AG20443 (cell line): ENCODE measurements around the gene KLK12.

Experiments used
- DNase-seq: peaks from one replicate; pipeline ENCODE4 v3.0.0; 2012; ENCODE audit warnings: low spot score, mixed read lengths

KLK12 gene

GRCh38 chr19:51047031-51047335 lies 12.2 kb upstream of the KLK12 start:
- DNase-seq = no peak

DNA sequence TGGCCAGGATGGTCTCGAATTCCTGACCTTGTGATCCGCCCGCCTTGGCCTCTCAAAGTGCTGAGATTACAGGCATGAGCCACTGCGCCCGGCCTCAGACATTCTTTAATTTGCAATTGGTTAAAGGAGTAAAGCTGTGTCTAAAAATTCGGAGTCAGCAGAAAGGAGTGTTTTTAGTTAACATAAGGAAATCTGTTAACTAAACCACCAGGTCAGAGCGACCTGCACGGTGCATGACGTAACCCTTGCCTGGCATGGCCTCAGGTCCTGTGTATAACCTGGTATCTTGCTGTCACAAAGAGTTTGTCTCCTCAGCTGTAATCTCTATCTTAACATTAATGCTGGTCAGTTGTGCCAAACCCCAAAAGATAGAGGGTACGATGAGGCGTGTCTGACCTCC lies 9.5 kb upstream of the KLK12 start:
- no peak for DNase-seq

- no peak for DNase-seq
These were observed 8.7 kb upstream of the KLK12 start for GRCh38 chr19:51043497-51043896.

GRCh38 chr19:51040151-51040550 lies 5.3 kb upstream of the KLK12 start:
- no peak for DNase-seq

DNA sequence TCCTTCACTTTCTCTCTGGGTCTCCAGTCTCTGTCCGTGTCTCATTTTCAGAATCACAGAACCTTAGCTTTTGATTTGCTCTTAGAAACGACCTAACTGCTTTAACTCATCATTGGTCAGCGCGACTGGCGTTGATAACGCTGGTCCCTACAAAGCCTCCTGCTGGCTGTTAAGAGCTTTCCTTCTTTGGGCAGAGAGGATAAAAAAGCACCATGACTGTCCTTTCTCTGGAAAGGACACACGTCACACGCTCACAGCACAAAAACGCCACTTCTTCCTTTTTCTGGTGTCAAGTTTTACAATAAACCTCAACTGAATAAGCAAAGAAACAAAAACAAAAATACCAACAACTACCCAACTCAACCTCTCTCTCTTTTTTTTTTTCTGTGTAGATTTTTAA lies 1.7 kb upstream of the KLK12 start:
- no peak for DNase-seq

DNA sequence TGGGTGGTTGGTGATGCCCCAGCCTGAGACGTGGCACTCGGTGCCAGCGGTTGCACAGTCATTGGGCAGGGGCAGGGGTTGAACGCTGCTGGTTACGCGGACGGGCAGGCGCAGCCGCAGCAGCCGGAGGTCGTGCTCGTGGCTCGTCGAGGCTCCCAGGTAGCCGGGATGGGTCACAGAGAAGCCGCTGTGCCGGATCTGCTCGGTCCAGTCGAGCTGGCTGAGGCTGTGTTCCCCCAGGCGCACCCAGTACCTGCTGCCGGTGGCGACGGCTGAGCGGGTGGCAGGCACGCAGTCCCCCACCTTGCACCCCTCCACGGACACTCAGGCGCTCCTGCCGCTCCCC lies 2.9 kb downstream of the KLK12 start:
- no peak for DNase-seq

DNA sequence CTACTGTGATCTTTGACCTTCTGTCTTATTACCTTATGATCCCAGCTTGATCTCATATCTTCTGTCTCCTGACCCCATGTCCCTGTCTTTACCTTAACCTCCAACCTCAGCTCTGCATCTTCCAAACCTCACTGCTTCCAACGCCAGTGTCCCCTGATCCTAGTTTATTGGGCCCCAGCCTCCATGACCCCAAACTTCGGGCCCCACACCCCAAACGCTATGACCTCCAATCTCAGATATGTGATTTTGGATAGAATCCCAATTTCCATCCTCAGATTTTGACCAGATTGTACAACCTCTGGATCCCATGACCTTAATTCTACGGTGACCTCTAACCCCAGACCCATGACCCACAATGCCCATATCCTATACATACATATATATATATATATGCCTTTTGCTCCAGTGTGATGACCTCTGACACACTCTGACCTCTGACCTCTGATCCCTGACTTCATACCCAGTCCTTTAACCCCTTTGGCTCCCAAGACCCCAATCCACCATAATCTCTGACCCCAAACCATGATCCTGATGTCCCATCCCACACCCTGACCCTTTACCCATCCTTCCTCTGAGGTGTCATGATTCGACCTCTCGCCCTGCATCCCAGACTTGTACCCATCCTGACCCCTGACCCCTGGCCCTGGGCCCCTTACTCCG lies 3.5 kb downstream of the KLK12 start:
- DNase-seq = peak; percentile 4

- DNase-seq = peak; percentile 6
These were observed 4.2 kb downstream of the KLK12 start for GRCh38 chr19:51030631-51031030.

- DNase-seq = no peak
These were observed 5.1 kb downstream of the KLK12 start for GRCh38 chr19:51029718-51030117.

DNA sequence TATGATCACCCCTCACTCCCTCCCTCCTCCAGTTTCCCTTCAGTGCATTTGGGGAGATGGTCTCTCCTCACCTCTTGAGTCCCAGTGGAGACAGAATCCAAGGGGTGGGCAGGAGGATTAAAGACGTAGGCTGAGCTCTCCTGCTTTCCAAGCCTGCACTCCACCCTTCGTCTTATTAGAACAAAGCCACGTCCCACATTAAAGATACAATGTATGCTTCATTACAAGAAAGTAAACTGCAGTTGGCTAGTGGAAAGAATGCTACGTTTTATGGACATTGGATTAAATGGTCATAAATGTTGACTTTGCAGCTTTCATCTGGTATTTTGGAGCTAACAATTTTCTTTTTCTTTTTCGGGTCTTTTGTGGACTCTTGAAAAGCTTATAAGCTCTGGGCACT lies 6.9 kb downstream of the KLK12 start:
- no peak for DNase-seq

DNA sequence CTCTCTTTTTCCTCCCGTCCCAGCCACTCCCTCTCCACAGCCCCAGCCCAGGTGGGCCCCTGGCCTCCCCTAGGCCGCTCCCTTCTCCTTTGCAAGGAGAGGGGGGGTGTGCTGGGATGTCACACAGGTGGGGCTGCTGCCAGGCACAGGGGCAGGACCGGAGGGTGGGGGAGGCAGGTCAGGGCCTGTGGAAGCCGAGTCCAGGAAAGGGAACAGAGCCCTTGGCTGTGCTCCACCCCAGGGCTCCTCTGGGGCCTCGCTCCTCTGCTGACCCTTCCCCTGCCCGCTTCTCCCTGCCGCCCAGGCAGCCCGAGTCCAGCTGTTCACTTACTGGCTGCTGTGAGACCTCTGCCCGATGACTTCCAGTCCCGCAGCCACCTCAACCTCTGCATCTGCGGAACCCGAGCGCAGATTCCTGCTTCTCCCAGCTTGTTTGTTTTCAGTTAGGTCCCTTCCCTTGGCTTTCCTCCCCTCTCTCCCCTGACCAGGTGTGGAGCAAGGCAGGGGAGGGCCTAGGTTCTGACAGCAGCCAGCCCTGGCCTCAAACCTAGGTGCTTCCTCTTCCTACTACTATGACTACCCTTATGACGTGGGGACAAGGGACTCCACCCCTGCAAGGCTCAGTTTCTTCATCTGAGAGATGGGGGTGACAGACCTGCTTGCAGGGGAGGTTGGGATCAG lies 7.5 kb downstream of the KLK12 start:
- DNase-seq = no peak

DNA sequence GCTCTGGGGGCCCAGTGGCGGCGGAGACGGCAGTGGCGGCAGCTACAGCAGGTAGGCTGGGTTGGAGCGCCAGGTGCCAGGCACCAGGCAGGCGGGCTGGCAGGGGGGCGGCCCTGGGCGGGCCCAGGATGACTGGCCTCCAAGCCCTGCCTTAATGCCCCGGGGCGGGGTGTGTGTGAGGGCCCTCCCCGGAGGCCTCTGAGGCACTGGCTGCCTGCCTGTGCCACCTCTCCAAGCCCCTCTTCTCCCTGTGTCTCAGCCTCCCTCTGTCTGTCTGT lies 8.3 kb downstream of the KLK12 start, which contains the start of gene KLK11:
TSS of gene KLK11 (minus strand) at position 63 of the 278 bp plus-strand sequence. CDS start 985 bp downstream, outside the sequence.
- no peak for DNase-seq

GRCh38 chr19:51025809-51026553 lies 8.8 kb downstream of the KLK12 start:
- no peak for DNase-seq

DNA sequence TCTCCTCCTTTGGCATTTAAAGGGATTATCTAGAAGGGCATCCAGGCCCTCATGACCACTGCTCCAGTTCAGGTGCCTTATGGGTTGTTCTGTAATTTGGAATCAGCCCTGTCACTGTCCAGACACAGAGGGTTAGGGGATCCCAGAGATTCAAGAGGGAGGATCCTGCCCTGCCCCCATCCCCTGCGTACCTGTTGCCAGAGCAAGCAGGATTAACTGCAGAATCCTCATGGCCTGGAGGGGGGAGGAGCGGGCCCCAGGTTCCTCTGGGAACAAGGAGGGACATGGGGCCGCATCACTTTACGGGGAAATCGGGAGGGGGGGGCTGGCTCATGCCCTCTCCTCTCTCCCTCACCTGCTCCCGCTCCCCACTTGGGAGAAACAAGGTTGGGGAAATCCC lies 9.4 kb downstream of the KLK12 start:
- no peak for DNase-seq

DNA sequence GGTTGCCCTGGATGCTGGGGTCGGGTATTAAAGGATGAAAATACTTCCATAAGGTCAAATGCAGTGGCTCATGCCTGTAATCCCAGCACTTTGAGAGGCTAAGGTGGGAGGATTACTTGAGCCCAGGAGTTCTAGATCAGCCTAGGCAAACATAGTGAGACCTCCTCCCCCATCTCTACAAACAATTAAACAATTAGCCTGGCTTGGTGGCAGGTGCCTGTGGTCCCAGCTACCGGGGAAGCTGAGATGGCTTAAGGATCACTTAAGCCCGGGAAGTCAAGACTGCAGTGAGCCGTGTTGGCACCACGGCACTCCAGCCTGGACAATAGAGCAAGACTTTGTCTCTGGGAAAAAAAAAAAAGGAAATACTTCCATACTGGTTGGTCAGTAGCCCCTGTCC lies 9.9 kb downstream of the KLK12 start:
- no peak for DNase-seq

DNA sequence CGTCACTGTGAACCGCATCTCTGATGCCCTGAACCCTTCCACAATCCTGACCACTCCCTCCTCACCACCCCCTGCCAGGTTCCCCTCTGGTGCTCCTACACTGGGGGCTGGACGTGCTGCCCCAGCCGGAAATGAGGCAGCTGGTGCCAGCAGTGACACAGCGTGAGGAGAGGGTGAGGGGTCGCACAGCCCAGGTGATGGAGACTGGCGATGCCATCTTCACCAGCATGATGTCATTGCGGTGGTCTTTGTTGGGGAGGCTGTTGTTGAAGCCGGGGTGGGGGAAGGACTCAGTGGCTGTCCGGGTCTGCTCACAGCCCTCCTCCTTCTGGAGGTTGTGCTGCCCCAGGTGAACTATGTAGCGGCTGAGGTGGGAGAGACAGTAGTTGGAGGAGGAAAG lies 10.9 kb downstream of the KLK12 start:
- no peak for DNase-seq

- DNase-seq = no peak
These were observed 12.3 kb downstream of the KLK12 start for GRCh38 chr19:51022526-51022925.

DNA sequence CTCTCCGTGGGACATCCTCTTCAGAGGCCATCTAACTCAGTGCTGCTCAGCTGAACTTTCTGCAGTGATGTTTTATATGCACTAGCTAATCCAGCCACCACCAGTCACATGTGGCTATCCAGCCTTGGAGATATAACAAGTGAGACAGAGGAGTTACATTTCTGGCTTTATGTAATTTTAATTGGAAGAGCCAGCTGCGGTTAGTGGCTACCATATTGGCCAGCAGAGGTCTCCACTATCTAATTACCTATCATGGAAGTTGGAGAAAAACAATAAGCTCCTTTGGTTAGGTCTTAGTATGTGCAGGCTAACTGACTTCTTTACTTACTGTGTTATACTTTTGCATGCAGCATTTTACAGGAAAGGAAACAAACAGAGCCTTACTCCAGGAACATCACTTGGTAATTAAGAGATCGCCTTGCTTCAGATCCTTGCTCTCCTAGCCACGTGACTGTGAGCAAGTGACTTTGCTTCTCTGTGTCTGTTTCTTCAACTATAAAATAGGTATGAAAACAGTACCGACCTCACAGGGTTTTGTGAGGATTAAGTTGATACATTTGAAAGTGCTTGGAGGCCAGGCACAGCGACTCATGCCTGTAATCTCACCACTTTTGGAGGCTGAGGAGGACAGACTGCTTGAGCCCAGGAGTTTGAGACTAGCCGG lies 13.7 kb downstream of the KLK12 start:
- DNase-seq = peak; percentile 52

- no peak for DNase-seq
These were observed 15.3 kb downstream of the KLK12 start, which contains the start of gene KLK10 for GRCh38 chr19:51019544-51019925. Gene KLK10 (minus strand): TSS chr19:51019709. CDS start chr19:51019130, 579 bp downstream.

DNA sequence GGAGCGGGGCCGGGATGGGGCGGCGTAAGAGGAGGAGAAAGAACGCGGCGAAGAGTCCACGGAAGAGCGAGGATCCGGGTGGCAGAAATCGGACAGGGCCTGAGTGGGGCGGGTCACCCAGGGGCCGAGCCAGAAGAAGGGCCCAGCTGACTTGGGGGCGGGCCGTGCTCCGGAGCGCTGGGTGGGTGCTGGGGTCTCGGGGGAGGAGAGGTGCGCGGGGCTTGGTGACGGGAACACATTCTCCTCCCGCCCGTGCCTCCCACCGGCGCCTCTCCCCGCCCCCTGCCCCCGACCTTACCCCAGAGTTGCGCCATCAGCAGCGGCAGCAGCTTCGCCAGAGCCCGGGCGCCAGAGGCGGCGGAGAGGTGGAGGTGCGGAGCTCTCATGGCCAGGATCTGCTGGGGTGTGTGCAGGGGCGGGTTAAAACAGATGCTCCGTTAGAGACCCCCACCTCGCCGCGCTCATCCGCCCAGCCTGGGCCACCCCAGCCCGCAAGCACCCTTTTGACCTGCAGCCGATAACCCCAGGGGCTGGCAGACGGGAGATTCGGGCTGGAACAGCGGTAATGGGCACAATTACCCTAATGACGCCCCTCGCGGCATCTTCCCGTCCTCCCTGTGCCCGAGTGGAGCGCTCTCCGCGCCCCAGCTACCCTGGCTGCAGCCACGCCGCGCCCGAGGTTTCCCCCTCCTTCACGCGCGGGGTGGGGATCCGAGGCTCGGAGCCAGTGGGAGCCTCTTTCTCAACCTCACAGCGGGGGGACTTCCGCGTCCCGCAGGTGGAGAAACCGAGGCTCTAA lies 15.9 kb downstream of the KLK12 start:
- no peak for DNase-seq

GRCh38 chr19:51016798-51017683 lies 17.8 kb downstream of the KLK12 start:
- DNase-seq = peak; percentile 80
